Type B pancreatic cell (in vitro differentiated cells): Measurements from ENCODE around the gene SHROOM3. TPM values are rescaled to one million over a fixed set of nuclear protein-coding genes. Genes with fewer than 3 reads are reported as not detected.

Experiments
- DNase-seq: peaks from one replicate; pipeline ENCODE4 v3.0.0; 2021; ENCODE audit warnings: mixed read lengths; ENCODE audit not compliant: unreplicated experiment; ENCODE audit errors: extremely low spot score
- H3K27ac Mint-ChIP-seq: 2 replicates; pipeline ENCODE4 v1.8.0; 2021; ENCODE audit warnings: mild to moderate bottlenecking, mixed read lengths
- H3K27me3 Mint-ChIP-seq: 2 replicates; pipeline ENCODE4 v1.8.0; 2021; ENCODE audit warnings: mixed read lengths
- H3K36me3 Mint-ChIP-seq: 2 replicates; pipeline ENCODE4 v1.8.0; 2021; ENCODE audit warnings: mixed read lengths
- H3K4me1 Mint-ChIP-seq: one replicate; pipeline ENCODE4 v1.8.0; 2021; ENCODE audit warnings: mixed read lengths; ENCODE audit not compliant: unreplicated experiment
- H3K4me3 Mint-ChIP-seq: 2 replicates; pipeline ENCODE4 v1.8.0; 2021; ENCODE audit warnings: mild to moderate bottlenecking, mixed read lengths
- H3K9me3 Mint-ChIP-seq: 2 replicates; pipeline ENCODE4 v1.8.0; 2021; ENCODE audit warnings: mixed read lengths
- total RNA-seq: library from RNA; stranded (reverse); gene quantifications from 2 replicates; pipeline ENCODE4 v1.2.1, GENCODE V29; 2021; ENCODE audit warnings: low replicate concordance
- TF ChIP-seq, protein P1 (sequence below): fragments of 200-600 bp; sonication (generic); conservative IDR thresholded peaks from 2 replicates; pipeline ENCODE4 v1.5.0; 2021; ENCODE audit warnings: antibody characterized with exemption, mild to moderate bottlenecking

Gene SHROOM3
- total RNA-seq, 1 donor from 2014 or later: 38.6 TPM

GRCh38 chr4:76558396-76559235 lies 123.6 kb downstream of the SHROOM3 start:
- peaks cover 5% of the 10 kb centered on the region for H3K9me3 Mint-ChIP-seq
- H3K4me3 Mint-ChIP-seq: no peak overlapping the region
- H3K27me3 Mint-ChIP-seq: no peaks in the 10 kb centered on the region
- no peak for DNase-seq
- H3K4me1 Mint-ChIP-seq: peaks cover 36% of the 10 kb centered on the region
- TF ChIP-seq, protein P1, sequence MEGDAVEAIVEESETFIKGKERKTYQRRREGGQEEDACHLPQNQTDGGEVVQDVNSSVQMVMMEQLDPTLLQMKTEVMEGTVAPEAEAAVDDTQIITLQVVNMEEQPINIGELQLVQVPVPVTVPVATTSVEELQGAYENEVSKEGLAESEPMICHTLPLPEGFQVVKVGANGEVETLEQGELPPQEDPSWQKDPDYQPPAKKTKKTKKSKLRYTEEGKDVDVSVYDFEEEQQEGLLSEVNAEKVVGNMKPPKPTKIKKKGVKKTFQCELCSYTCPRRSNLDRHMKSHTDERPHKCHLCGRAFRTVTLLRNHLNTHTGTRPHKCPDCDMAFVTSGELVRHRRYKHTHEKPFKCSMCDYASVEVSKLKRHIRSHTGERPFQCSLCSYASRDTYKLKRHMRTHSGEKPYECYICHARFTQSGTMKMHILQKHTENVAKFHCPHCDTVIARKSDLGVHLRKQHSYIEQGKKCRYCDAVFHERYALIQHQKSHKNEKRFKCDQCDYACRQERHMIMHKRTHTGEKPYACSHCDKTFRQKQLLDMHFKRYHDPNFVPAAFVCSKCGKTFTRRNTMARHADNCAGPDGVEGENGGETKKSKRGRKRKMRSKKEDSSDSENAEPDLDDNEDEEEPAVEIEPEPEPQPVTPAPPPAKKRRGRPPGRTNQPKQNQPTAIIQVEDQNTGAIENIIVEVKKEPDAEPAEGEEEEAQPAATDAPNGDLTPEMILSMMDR: no peak
- H3K27ac Mint-ChIP-seq: no peak overlapping the region
- H3K36me3 Mint-ChIP-seq: no peaks in the 10 kb centered on the region

DNA sequence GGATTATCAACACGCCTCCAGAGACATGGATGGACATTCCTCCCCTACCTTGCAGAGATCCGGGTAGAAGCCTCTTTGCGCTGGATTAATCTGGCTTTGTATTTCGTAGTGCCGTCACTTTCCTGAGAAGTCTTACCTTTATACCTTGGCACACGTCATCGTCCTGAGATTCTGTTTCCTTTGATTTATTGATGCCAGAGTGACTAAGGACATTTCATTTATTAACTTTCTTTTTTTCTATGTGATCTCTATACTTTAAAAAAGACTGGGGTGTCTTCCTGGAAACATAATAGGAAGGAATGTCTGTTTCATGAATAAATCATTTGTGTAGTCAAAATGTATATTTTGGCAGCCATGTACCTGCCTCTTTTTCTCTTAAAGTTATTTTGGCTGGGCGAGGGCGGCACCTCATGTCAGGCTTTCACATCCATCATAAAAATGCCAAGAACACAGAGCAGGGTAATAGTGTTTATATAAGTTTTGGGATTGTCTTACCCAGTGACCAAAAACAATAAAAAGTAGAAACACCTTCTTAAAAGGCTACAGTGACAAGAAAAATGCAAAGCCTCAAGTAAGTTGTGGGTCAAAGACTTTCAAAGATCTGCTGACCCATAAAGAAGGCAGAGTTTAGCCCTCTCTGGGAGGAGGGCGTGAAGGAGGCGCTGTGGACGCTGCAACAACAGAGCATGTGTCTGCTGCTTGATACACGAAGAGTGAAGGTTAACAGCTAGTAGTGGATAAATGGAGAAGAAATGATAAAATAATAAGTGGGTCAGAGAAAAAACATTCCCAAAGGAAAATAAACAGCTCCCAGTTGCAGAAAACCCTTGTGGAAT lies 124.4 kb downstream of the SHROOM3 start:
- H3K36me3 Mint-ChIP-seq: no peaks in the 10 kb centered on the region
- H3K4me1 Mint-ChIP-seq: peaks cover 42% of the 10 kb centered on the region
- DNase-seq: no peak
- no peak overlapping the region for H3K4me3 Mint-ChIP-seq
- H3K9me3 Mint-ChIP-seq: peaks cover 5% of the 10 kb centered on the region
- no peak overlapping the region for H3K27ac Mint-ChIP-seq
- no peaks in the 10 kb centered on the region for H3K27me3 Mint-ChIP-seq
- TF ChIP-seq, protein P1: no peak

- no peak overlapping the region for H3K4me3 Mint-ChIP-seq
- no peaks in the 10 kb centered on the region for H3K27me3 Mint-ChIP-seq
- no peak for DNase-seq
- peaks cover 4% of the 10 kb centered on the region for H3K36me3 Mint-ChIP-seq
- peaks cover 5% of the 10 kb centered on the region for H3K9me3 Mint-ChIP-seq
- peaks cover 51% of the 10 kb centered on the region for H3K4me1 Mint-ChIP-seq
- TF ChIP-seq, protein P1: no peak
- H3K27ac Mint-ChIP-seq: no peak overlapping the region
Observed at GRCh38 chr4:76562161-76562560, 127.1 kb downstream of the SHROOM3 start.

DNA sequence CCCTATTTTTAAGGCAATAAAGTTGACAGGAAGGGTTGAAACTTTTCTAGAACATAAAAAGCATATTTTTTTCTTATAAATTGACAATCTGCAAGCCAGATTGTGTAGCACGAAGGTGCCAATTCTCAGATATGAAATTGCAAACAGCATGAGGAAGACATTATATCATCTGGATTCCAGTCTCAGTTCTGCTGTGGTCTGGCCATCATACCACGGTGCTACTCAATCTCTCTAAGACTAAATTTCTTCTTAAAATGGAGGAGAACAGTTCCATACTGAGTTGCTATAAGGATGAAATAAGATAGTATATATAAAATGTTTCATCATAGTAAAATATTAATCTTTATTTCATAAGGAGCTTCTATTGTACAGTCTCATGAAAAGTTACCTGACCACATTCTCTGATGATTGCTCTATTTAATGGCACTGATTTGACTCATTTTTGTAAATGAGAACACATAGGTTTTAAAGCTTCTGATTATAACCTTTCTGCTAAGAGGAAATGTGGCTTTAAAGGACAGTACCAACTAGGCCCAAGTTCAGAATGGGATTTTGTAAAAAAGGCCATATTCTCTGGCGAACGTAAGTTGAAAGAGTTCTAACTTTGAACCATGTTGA lies 127.9 kb downstream of the SHROOM3 start:
- peaks cover 54% of the 10 kb centered on the region for H3K4me1 Mint-ChIP-seq
- H3K27me3 Mint-ChIP-seq: no peaks in the 10 kb centered on the region
- H3K4me3 Mint-ChIP-seq: peak overlapping the region; percentile 51
- TF ChIP-seq, protein P1: no peak
- DNase-seq: no peak
- H3K27ac Mint-ChIP-seq: peak overlapping the region; percentile 70
- H3K36me3 Mint-ChIP-seq: peaks cover 4% of the 10 kb centered on the region
- H3K9me3 Mint-ChIP-seq: no peaks in the 10 kb centered on the region

DNA sequence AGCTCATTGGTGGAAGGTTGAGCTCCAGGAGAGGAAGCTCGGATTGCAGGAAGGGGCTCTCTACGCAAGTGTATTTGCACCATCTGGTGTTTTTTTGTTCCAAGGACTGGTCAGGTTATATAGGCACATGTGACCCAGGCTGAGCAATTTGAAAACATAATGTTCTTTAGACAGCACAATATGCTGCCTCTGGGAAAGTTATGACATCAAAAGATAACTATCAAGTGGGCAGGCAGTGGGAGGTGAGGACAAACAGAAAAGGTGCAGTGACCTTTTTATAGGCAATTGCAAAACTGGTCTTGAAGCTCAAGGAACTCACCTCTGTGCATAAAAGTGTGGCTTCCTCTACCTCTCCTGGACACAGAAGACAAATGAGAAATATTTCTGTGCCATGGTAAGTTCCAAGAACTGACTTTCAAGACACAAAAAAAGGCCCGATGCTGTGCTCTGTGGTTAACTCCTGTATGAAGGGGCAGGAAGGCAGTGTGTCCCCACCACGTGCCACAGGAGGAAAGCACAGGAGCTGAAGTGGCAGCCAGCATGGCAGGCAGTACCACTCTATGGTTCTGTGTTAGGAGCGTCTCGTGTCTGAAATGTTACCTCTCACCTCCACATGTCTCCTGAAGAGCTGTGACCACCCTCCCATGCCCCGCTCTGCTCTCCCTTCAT lies 128.6 kb downstream of the SHROOM3 start:
- peak overlapping the region; percentile 51 for H3K4me3 Mint-ChIP-seq
- TF ChIP-seq, protein P1: no peak
- H3K36me3 Mint-ChIP-seq: peaks cover 4% of the 10 kb centered on the region
- DNase-seq: no peak
- H3K4me1 Mint-ChIP-seq: peaks cover 60% of the 10 kb centered on the region
- H3K27ac Mint-ChIP-seq: peak overlapping the region; percentile 70
- H3K27me3 Mint-ChIP-seq: no peaks in the 10 kb centered on the region
- no peaks in the 10 kb centered on the region for H3K9me3 Mint-ChIP-seq
